Endothelial cell (in vitro differentiated cells): ENCODE measurements around the gene NOS2. TPM values are rescaled to one million over a fixed set of nuclear protein-coding genes. Genes with fewer than 3 reads are reported as not detected.

ENCODE experiments used
- DNase-seq: peaks from one replicate; pipeline ENCODE4 v3.0.0; 2021; ENCODE audit warnings: low spot score
- H3K27ac Mint-ChIP-seq: one replicate; pipeline ENCODE4 v1.8.0; 2021; ENCODE audit warnings: mixed read lengths, inconsistent platforms; ENCODE audit not compliant: unreplicated experiment
- H3K27me3 Mint-ChIP-seq: one replicate; pipeline ENCODE4 v1.8.0; 2021; ENCODE audit warnings: mild to moderate bottlenecking, moderate library complexity, mixed read lengths, inconsistent platforms; ENCODE audit not compliant: unreplicated experiment
- H3K36me3 Mint-ChIP-seq: one replicate; pipeline ENCODE4 v1.8.0; 2021; ENCODE audit warnings: mild to moderate bottlenecking, low read depth, mixed read lengths, inconsistent platforms; ENCODE audit not compliant: unreplicated experiment
- H3K4me1 Mint-ChIP-seq: one replicate; pipeline ENCODE4 v1.8.0; 2021; ENCODE audit warnings: mild to moderate bottlenecking, mixed read lengths, inconsistent platforms; ENCODE audit not compliant: unreplicated experiment
- H3K4me3 Mint-ChIP-seq: one replicate; pipeline ENCODE4 v1.8.0; 2021; ENCODE audit warnings: mild to moderate bottlenecking, mixed read lengths, inconsistent platforms; ENCODE audit not compliant: unreplicated experiment
- H3K9me3 Mint-ChIP-seq: one replicate; pipeline ENCODE4 v1.8.0; 2021; ENCODE audit warnings: mixed read lengths, inconsistent platforms; ENCODE audit not compliant: unreplicated experiment
- total RNA-seq: library from RNA; stranded (reverse); fragmentation: NEBNext Ultra II Directional; extraction: Animal tissue kit (Norgen Biotek cat#: 25700); gene quantifications from one replicate; pipeline ENCODE4 v1.2.1, GENCODE V29; 2021; ENCODE audit not compliant: unreplicated experiment
- TF ChIP-seq, protein P1 (sequence below): fragments of 200-600 bp; sonication (generic); IDR thresholded peaks from one replicate; pipeline ENCODE4 v1.5.0; 2021; ENCODE audit warnings: antibody characterized with exemption; ENCODE audit not compliant: unreplicated experiment

Gene NOS2
- total RNA-seq, 1 donor from 2014 or later = 1.3 TPM

GRCh38 chr17:27809555-27809954 is 9.2 kb upstream of the NOS2 start:
- no peak for DNase-seq
- Mint-ChIP-seq H3K36me3 (no peaks in the 10 kb centered on the region), H3K27me3 (peaks cover 3% of the 10 kb centered on the region), H3K4me1 (peaks cover 14% of the 10 kb centered on the region), H3K4me3 (no peak overlapping the region), H3K27ac (no peak overlapping the region), H3K9me3 (no peaks in the 10 kb centered on the region)
- TF ChIP-seq, protein P1, sequence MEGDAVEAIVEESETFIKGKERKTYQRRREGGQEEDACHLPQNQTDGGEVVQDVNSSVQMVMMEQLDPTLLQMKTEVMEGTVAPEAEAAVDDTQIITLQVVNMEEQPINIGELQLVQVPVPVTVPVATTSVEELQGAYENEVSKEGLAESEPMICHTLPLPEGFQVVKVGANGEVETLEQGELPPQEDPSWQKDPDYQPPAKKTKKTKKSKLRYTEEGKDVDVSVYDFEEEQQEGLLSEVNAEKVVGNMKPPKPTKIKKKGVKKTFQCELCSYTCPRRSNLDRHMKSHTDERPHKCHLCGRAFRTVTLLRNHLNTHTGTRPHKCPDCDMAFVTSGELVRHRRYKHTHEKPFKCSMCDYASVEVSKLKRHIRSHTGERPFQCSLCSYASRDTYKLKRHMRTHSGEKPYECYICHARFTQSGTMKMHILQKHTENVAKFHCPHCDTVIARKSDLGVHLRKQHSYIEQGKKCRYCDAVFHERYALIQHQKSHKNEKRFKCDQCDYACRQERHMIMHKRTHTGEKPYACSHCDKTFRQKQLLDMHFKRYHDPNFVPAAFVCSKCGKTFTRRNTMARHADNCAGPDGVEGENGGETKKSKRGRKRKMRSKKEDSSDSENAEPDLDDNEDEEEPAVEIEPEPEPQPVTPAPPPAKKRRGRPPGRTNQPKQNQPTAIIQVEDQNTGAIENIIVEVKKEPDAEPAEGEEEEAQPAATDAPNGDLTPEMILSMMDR = no peak

- no peak for DNase-seq
- no peaks in the 10 kb centered on the region for H3K36me3 Mint-ChIP-seq
- peaks cover 14% of the 10 kb centered on the region for H3K4me1 Mint-ChIP-seq
- TF ChIP-seq, protein P1 = no peak
- H3K9me3 Mint-ChIP-seq = no peaks in the 10 kb centered on the region
- H3K27me3 Mint-ChIP-seq = peaks cover 3% of the 10 kb centered on the region
- H3K4me3 Mint-ChIP-seq = no peak overlapping the region
- no peak overlapping the region for H3K27ac Mint-ChIP-seq
Observed at GRCh38 chr17:27808628-27809027, 8.3 kb upstream of the NOS2 start.

GRCh38 chr17:27807567-27808470 is 7.5 kb upstream of the NOS2 start:
- peaks cover 4% of the 10 kb centered on the region for H3K27me3 Mint-ChIP-seq
- DNase-seq = no peak
- TF ChIP-seq, protein P1 = no peak
- peaks cover 16% of the 10 kb centered on the region for H3K4me1 Mint-ChIP-seq
- no peak overlapping the region for H3K4me3 Mint-ChIP-seq
- no peaks in the 10 kb centered on the region for H3K36me3 Mint-ChIP-seq
- no peaks in the 10 kb centered on the region for H3K9me3 Mint-ChIP-seq
- no peak overlapping the region for H3K27ac Mint-ChIP-seq

DNA sequence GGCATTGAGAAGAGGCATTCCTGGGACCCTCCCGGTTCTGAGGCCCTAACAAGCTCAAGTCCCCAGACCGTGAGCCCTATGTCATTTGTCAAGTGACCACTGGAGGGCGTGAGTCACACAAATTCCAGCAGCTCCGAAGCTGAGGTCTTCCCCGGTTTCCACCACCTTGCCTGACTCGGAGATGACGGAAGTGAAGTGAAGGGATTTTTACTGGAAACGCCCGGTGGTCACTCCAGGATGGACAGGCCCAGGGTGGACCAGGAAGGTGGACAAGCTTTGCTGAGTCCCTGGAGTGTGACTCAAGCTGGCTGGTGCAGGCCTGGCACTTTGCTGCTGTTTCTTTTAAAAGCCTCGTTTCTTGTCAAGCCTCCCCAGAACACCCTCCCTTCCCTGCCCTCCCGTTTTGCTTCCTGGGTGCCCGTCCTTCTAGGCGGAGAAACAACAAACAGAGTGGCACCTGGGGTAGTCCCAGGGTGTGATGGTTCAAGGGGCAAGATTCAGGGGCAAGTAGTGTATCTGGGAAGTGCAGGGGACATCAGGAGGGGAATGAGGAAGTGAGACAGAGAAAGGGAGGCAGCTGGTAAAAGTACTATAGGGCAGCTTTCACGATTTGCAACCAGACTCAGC is 5.3 kb upstream of the NOS2 start:
- no peaks in the 10 kb centered on the region for H3K9me3 Mint-ChIP-seq
- DNase-seq = peak; percentile 86
- peaks cover 5% of the 10 kb centered on the region for H3K27me3 Mint-ChIP-seq
- H3K27ac Mint-ChIP-seq = no peak overlapping the region
- TF ChIP-seq, protein P1 = peak; percentile 94
- H3K36me3 Mint-ChIP-seq = no peaks in the 10 kb centered on the region
- no peak overlapping the region for H3K4me3 Mint-ChIP-seq
- H3K4me1 Mint-ChIP-seq = peaks cover 12% of the 10 kb centered on the region

- no peak overlapping the region for H3K4me3 Mint-ChIP-seq
- no peaks in the 10 kb centered on the region for H3K9me3 Mint-ChIP-seq
- peaks cover 5% of the 10 kb centered on the region for H3K27me3 Mint-ChIP-seq
- DNase-seq = no peak
- no peak overlapping the region for H3K27ac Mint-ChIP-seq
- TF ChIP-seq, protein P1 = no peak
- H3K36me3 Mint-ChIP-seq = no peaks in the 10 kb centered on the region
- H3K4me1 Mint-ChIP-seq = peaks cover 8% of the 10 kb centered on the region
Observed at GRCh38 chr17:27804113-27804512, 3.8 kb upstream of the NOS2 start.
